IMR-90 (cell line): ENCODE data around the gene ROR2. TPM values are rescaled to one million over a fixed set of nuclear protein-coding genes. Genes with fewer than 3 reads are reported as not detected.

ENCODE experiments used
- ATAC-seq: fragments of 200-7000 bp; cut with Tn5 transposase; 2 replicates; pipeline ENCODE4 v1.9.1; 2020; ENCODE audit warnings: low read depth, mild to moderate bottlenecking, moderate library complexity
- BruUV-seq: library from RNA; stranded (reverse); fragments of 400-500 nt; replicated peaks from 2 replicates; lab custom pipeline; 2021; lab: Mats Ljungman, UMichigan
- CTCF ChIA-PET: fragments of 300-600 bp; formaldehyde crosslinking; extraction: SDS; loops from one replicate; lab custom pipeline; 2021; ENCODE audit warnings: antibody characterized with exemption; lab: Yijun Ruan, JAX
- POLR2A ChIA-PET: fragments of 300-600 bp; sonication (Branson Sonifier 250); formaldehyde crosslinking; loops from one replicate; lab custom pipeline; 2022; ENCODE audit warnings: antibody characterized with exemption; ENCODE audit not compliant: unreplicated experiment; lab: Charles Lee
- DNase-seq: peaks from one replicate; pipeline ENCODE4 v3.0.0; 2013
- H2AFZ ChIP-seq: replicated peaks from 2 replicates; pipeline ENCODE3; 2013; ENCODE audit warnings: low read length, mild to moderate bottlenecking; ENCODE audit not compliant: poor library complexity
- H2AK5ac ChIP-seq: 2 replicates; pipeline ENCODE4 v1.6.1; 2013; ENCODE audit warnings: low read depth, low read length, inconsistent platforms
- H2AK9ac ChIP-seq: replicated peaks from 2 replicates; pipeline ENCODE3; 2013; ENCODE audit warnings: mild to moderate bottlenecking, low read depth, low read length, moderate library complexity; ENCODE audit not compliant: poor library complexity
- H2BK120ac ChIP-seq: 2 replicates; pipeline ENCODE4 v1.6.1; 2013; ENCODE audit warnings: low read depth, low read length, inconsistent platforms
- H2BK15ac ChIP-seq: 3 replicates; pipeline ENCODE4 v1.6.1; 2013; ENCODE audit warnings: low read depth, low read length, inconsistent platforms
- H2BK20ac ChIP-seq: 2 replicates; pipeline ENCODE4 v1.6.1; 2013; ENCODE audit warnings: low read depth, mild to moderate bottlenecking, inconsistent platforms, low read length, moderate library complexity
- H2BK5ac ChIP-seq: 2 replicates; pipeline ENCODE4 v1.6.1; 2013; ENCODE audit warnings: mild to moderate bottlenecking, low read depth, low read length, inconsistent platforms; ENCODE audit not compliant: poor library complexity, severe bottlenecking
- H3K14ac ChIP-seq: replicated peaks from 2 replicates; pipeline ENCODE4 v1.6.1; 2013; ENCODE audit warnings: low read depth, low read length, inconsistent platforms
- H3K18ac ChIP-seq: 2 replicates; pipeline ENCODE4 v1.6.1; 2013; ENCODE audit warnings: low read depth, low read length, control low read depth
- H3K23ac ChIP-seq: 2 replicates; pipeline ENCODE4 v1.6.1; 2013; ENCODE audit warnings: low read depth, low read length, inconsistent platforms
- H3K27ac ChIP-seq: 2 replicates; pipeline ENCODE4 v1.5.1; 2013; ENCODE audit warnings: mild to moderate bottlenecking, control low read depth, low read length; ENCODE audit not compliant: insufficient read depth
- H3K27me3 ChIP-seq: 2 replicates; pipeline ENCODE4 v1.6.1; 2013; ENCODE audit warnings: low read length; ENCODE audit not compliant: control insufficient read depth, insufficient read depth
- H3K36me3 ChIP-seq: 2 replicates; pipeline ENCODE4 v1.6.1; 2013; ENCODE audit warnings: low read length, mixed read lengths; ENCODE audit not compliant: control insufficient read depth, insufficient read depth
- H3K4ac ChIP-seq: 2 replicates; pipeline ENCODE4 v1.6.1; 2013; ENCODE audit warnings: low read depth, low read length, inconsistent platforms
- H3K4me1 ChIP-seq: 2 replicates; pipeline ENCODE4 v1.6.1; 2013; ENCODE audit warnings: low read length, mixed read lengths; ENCODE audit not compliant: control insufficient read depth, insufficient read depth
- H3K4me2 ChIP-seq: 2 replicates; pipeline ENCODE4 v1.6.1; 2013; ENCODE audit warnings: low read depth, mild to moderate bottlenecking, control low read depth, low read length, moderate library complexity
- H3K4me3 ChIP-seq: 2 replicates; pipeline ENCODE4 v1.5.1; 2013; ENCODE audit warnings: low read depth, mild to moderate bottlenecking, control low read depth, low read length, moderate library complexity; ENCODE audit not compliant: insufficient read depth
- H3K56ac ChIP-seq: 2 replicates; pipeline ENCODE4 v1.6.1; 2013; ENCODE audit warnings: low read length, inconsistent platforms; ENCODE audit not compliant: insufficient read depth; ENCODE audit errors: extremely low read depth
- H3K79me1 ChIP-seq, 2 experiments: 2 replicates each; pipeline ENCODE4 v1.6.1; 2013; ENCODE audit warnings: low read length in 2 of 2, inconsistent platforms in 1 of 2, low read depth in 1 of 2
- H3K9ac ChIP-seq: 2 replicates; pipeline ENCODE4 v1.6.1; 2013; ENCODE audit warnings: low read depth, low read length, control low read depth
- H3K9me1 ChIP-seq: 2 replicates; pipeline ENCODE4 v1.6.1; 2013; ENCODE audit warnings: low read length, inconsistent platforms; ENCODE audit not compliant: insufficient read depth
- H3K9me3 ChIP-seq: 2 replicates; pipeline ENCODE4 v1.6.1; 2013; ENCODE audit warnings: low read length; ENCODE audit not compliant: control insufficient read depth, insufficient read depth
- H4K20me1 ChIP-seq: 2 replicates; pipeline ENCODE4 v1.6.1; 2013; ENCODE audit warnings: low read length, inconsistent platforms; ENCODE audit not compliant: insufficient read depth
- H4K5ac ChIP-seq: 2 replicates; pipeline ENCODE4 v1.6.1; 2013; ENCODE audit warnings: mild to moderate bottlenecking, low read depth, low read length, control low read depth
- H4K8ac ChIP-seq, 2 experiments: 2 replicates each; pipeline ENCODE4 v1.6.1; 2013; ENCODE audit warnings: low read depth in 2 of 2, low read length in 2 of 2, control low read depth in 1 of 2, inconsistent platforms in 1 of 2
- H4K91ac ChIP-seq: 2 replicates; pipeline ENCODE4 v1.6.1; 2013; ENCODE audit warnings: low read depth, low read length, inconsistent platforms; ENCODE audit not compliant: insufficient read depth
- CEBPB ChIP-seq: IDR thresholded peaks from 2 replicates; pipeline ENCODE4 v1.6.1; 2012; ENCODE audit warnings: low read depth, low read length, improper control_type of control experiment
- CTCF ChIP-seq: conservative IDR thresholded peaks from 2 replicates; pipeline ENCODE4 v1.5.1; 2012; ENCODE audit warnings: mild to moderate bottlenecking, low read depth, low read length, improper control_type of control experiment
- ELK1 ChIP-seq: fragments of 150-350 bp; IDR thresholded peaks from 2 replicates; pipeline ENCODE4 v1.6.1; 2016; ENCODE audit warnings: low read depth, mild to moderate bottlenecking, low read length, moderate library complexity, borderline replicate concordance
- MAZ ChIP-seq: IDR thresholded peaks from 2 replicates; pipeline ENCODE4 v1.6.1; 2012; ENCODE audit warnings: low read depth, mild to moderate bottlenecking, low read length, improper control_type of control experiment, moderate library complexity, borderline replicate concordance
- MXI1 ChIP-seq: IDR thresholded peaks from 2 replicates; pipeline ENCODE4 v1.6.1; 2012; ENCODE audit warnings: low read depth, mild to moderate bottlenecking, low read length, moderate library complexity, borderline replicate concordance
- POLR2A ChIP-seq: IDR thresholded peaks from 2 replicates; pipeline ENCODE4 v1.6.1; 2012; ENCODE audit warnings: mild to moderate bottlenecking, low read depth, low read length
- RAD21 ChIP-seq: IDR thresholded peaks from 2 replicates; pipeline ENCODE4 v1.6.1; 2012; ENCODE audit warnings: low read length, improper control_type of control experiment
- RCOR1 ChIP-seq: IDR thresholded peaks from 2 replicates; pipeline ENCODE4 v1.6.1; 2012; ENCODE audit warnings: mild to moderate bottlenecking, low read length, improper control_type of control experiment; ENCODE audit not compliant: insufficient replicate concordance
- SMC3 ChIP-seq: fragments of 150-350 bp; IDR thresholded peaks from 2 replicates; pipeline ENCODE4 v1.6.1; 2016; ENCODE audit warnings: low read depth, mild to moderate bottlenecking, antibody characterized with exemption, low read length, moderate library complexity
- WGBS, 2 experiments: methylation state at CpG; one replicate each; pipeline versions ENCODE4 v1.1.5 to v1.1.7; 2013; ENCODE audit warnings: missing lambda C conversion rate in 2 of 2; ENCODE audit not compliant: insufficient read length in 1 of 2; ENCODE audit errors: extremely low coverage in 2 of 2; 5-methylcytosine and 5-hydroxymethylcytosine counted together
- dilution Hi-C: fragments of 300-500 bp; cut with HindIII; formaldehyde crosslinking; loops from one replicate; pipeline ENCODE4 v1.14.3; 2018; ENCODE audit warnings: low sequenced_read_pairs; ENCODE audit not compliant: unreplicated experiment
- in situ Hi-C: fragments of 300-500 bp; cut with MboI; formaldehyde crosslinking; loops from 3 replicates; pipeline ENCODE4 v1.14.3; 2019; ENCODE audit warnings: low sequenced_read_pairs, inconsistent platforms, mixed read lengths
- intact Hi-C: fragments of 100-400 bp; cut with micrococcal nuclease; formaldehyde crosslinking; loops from 2 replicates; pipeline ENCODE4 v1.10.0; 2022
- polyA plus RNA-seq, 3 experiments: library from polyadenylated mRNA; depleted of rRNA; stranded (reverse); fragments of >200 nt; gene quantifications; 2 replicates each; pipeline ENCODE4 v1.2.3, GENCODE V29; 2012; ENCODE audit warnings: low replicate concordance in 1 of 3
- total RNA-seq: library from RNA; depleted of rRNA; stranded (reverse); fragments of >200 nt; gene quantifications from 2 replicates; pipeline ENCODE4 v1.2.3, GENCODE V29; 2012
- TF ChIP-seq, protein P1 (sequence below): fragments of 150-350 bp; IDR thresholded peaks from 2 replicates; pipeline ENCODE4 v1.6.1; 2017; ENCODE audit warnings: mild to moderate bottlenecking, antibody characterized with exemption, low read length, low read depth

The ROR2 gene
- total and polyA plus RNA-seq, 2 of the 4 experiments (the other 2 are of a cell fraction): 2.3 to 4.8 TPM

- TF ChIP-seq RCOR1 (no peak), MAZ (no peak), CEBPB (no peak), CTCF (no peak), SMC3 (no peak), POLR2A (no peak), ELK1 (no peak), RAD21 (no peak), MXI1 (no peak)
- TF ChIP-seq, protein P1, sequence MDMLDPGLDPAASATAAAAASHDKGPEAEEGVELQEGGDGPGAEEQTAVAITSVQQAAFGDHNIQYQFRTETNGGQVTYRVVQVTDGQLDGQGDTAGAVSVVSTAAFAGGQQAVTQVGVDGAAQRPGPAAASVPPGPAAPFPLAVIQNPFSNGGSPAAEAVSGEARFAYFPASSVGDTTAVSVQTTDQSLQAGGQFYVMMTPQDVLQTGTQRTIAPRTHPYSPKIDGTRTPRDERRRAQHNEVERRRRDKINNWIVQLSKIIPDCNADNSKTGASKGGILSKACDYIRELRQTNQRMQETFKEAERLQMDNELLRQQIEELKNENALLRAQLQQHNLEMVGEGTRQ: no peak
- intact Hi-C loops (no loop called here), in situ Hi-C loops (no loop called here), dilution Hi-C loops (no loop called here)
- Histone ChIP-seq H3K4me1 (peaks cover 4% of the 10 kb centered on the region; the same call in 1 of the 2 replicates), H3K9me1 (peaks cover 2% of the 10 kb centered on the region; the same call in 1 of the 2 replicates), H4K5ac (no peak overlapping the region), H3K36me3 (peaks cover 5% of the 10 kb centered on the region; the same call in 1 of the 2 replicates), H3K23ac (no peak overlapping the region), H3K9ac (no peak overlapping the region), H3K4me2 (no peak overlapping the region), H3K4me3 (no peak overlapping the region), H4K91ac (no peak overlapping the region), H3K4ac (no peak overlapping the region), H2AK5ac (no peak overlapping the region), H2AK9ac (no peak overlapping the region), H3K27me3 (no peaks in the 10 kb centered on the region; the same call in 1 of the 2 replicates), H2BK5ac (no peak overlapping the region), H2BK15ac (no peak overlapping the region), H3K14ac (no peak overlapping the region), H3K27ac (no peak overlapping the region), H3K56ac (no peak overlapping the region), H3K79me1 (0 out of 4 replicates have a peak, but pooled peaks cover 0 to 4% of the 10 kb centered on the region in 2 experiments), H3K9me3 (no peaks in the 10 kb centered on the region), H2BK20ac (no peak overlapping the region), H3K18ac (no peak overlapping the region), H4K8ac (no peak overlapping the region), H2AFZ (no peak overlapping the region), H2BK120ac (no peak overlapping the region), H4K20me1 (peaks cover 9% of the 10 kb centered on the region)
- ATAC-seq (no peak), DNase-seq (no peak)
- no CpG with 5 or more reads among the region's 2 CpGs for WGBS, 2 experiments
- POLR2A ChIA-PET: no interaction called here
- no TSS peak for BruUV-seq
- CTCF ChIA-PET: no interaction called here
Measured at GRCh38 chr9:91913096-91913495, 36.9 kb downstream of the ROR2 start.
